IPS-11a (cell line): Measurements from ENCODE around the gene ATP10A.

Experiments
- H3K4me3 ChIP-seq: one replicate; pipeline ENCODE4 v1.5.1; 2013; ENCODE audit warnings: low read depth, low read length, control low read depth

The ATP10A gene

GRCh38 chr15:25863111-25863967 lies at the start of gene ATP10A:
Gene ATP10A (minus strand): TSS chr15:25863327. CDS start chr15:25863096, 231 bp downstream.
- H3K4me3 ChIP-seq: peak within 1 kb of the TSS; percentile 47

DNA sequence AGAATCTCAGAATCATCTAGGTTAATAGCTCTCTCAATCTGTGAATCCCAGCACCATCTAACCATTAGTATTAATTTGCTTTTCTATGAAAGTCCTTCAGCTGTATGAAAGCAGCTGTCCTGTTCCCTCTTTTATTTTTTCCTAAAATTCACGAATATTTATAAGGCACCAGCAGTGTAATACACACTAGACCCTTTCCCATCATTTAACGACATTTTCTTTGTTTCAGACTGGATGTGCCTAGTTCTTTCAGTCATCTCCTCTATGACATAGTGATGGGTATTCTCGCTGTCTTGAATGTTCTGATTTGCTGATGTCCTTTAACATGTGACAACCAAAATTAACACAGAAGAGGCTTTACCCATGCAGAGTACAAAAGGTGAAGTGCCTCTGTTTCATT lies 48.9 kb upstream of the ATP10A start:
- H3K4me3 ChIP-seq: no peak overlapping the region

DNA sequence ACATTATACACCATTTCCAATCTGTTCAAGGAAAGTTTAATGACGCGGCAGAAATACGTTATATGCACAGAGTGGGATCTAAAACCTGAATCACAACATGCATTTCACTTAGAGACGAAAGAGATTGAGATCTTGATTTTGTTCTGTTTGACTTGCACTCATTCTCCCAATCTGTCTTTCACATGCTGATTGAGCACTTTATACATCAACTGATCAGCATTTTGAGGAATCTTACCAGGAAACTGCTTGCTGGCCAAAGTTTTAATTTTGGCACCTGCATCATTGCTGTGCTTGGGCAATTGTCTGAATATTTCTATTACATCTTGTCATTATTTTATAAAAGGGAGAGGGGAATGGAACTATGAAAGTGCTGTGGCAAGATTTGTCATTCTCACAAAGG lies 47.7 kb upstream of the ATP10A start:
- no peak overlapping the region for H3K4me3 ChIP-seq

GRCh38 chr15:25909806-25910205 lies 46.7 kb upstream of the ATP10A start:
- no peak overlapping the region for H3K4me3 ChIP-seq

- H3K4me3 ChIP-seq: no peak overlapping the region
Observed at GRCh38 chr15:25909325-25909724, 46.2 kb upstream of the ATP10A start.

DNA sequence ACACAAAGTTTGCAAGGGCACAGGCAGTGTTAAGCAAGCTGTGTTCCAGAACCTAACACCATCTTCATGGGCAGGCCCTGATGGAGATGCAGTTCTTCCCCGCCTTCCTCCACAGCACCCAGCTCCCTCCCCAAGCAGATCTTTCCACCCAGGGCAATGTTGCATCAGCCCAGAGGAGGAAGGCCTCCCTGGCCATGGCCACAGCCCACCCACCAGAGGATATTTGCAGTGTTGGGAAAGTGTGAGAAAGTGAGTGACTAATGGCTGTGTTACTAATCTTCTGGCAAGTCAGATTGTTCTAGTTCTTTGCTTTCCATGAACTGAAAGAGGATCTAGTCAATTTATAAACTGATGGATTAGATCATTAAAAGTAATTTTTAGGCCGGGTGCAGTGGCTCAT lies 42.0 kb upstream of the ATP10A start:
- no peak overlapping the region for H3K4me3 ChIP-seq

GRCh38 chr15:25903024-25903581 lies 40.0 kb upstream of the ATP10A start:
- no peak overlapping the region for H3K4me3 ChIP-seq

DNA sequence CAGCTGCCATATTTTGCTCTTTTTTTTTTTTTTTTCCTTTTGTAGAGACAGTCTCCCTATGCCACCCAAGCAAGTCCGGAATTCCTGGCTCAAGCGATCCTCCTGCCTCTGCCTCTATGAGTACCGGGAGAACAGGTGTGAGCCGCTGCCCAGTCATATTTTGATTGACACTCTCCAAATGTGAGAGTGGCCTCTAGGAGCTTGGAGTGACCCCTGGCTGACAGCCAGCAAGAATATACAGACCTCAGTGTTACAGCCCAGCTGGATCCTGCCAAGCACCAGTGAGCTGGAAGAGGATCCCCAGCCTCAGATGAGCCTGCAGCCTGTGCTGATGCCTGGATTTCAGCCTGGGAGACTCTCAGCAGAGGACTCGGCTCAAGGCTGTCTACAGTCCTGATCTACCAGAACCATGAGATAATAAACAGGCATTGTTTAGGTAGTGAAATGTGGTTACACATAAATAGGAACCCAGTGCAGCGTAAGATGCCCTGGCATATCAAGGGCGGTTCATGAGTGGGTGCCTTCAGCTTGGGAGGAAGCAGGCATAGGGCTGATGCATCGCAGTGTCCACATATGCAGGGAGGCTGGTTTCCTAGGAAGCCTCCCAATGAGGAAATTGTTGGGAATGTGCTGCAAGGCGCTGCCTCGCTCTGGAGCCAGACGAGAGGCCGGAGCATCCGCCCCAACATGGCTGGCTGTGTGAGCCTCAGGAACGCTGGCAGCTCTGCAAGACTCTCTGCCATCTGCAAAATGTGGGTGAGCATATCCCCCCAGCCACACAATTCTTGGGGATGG lies 38.9 kb upstream of the ATP10A start:
- no peak overlapping the region for H3K4me3 ChIP-seq

- no peak overlapping the region for H3K4me3 ChIP-seq
Observed at GRCh38 chr15:25900901-25901300, 37.8 kb upstream of the ATP10A start.

DNA sequence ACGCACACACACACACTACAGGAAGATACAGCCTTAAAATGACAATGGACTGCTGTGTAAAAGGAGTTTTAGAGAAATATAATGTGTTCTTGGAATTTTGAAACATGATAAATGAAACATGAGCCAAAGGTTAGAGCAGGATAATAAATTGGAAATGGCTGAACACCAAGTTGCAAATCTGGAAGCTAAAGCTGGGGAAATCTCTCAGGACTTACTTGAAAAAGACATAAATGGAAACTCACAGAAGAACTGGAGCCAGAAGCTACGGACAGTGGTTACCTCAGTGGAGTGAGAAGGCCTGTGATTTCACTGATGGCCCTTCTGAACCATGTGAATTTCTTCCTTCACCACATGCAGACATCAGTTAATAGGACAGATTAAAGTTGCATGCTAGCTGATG lies 37.3 kb upstream of the ATP10A start:
- H3K4me3 ChIP-seq: no peak overlapping the region

GRCh38 chr15:25899870-25900269 lies 36.7 kb upstream of the ATP10A start:
- no peak overlapping the region for H3K4me3 ChIP-seq

GRCh38 chr15:25897658-25898057 lies 34.5 kb upstream of the ATP10A start:
- H3K4me3 ChIP-seq: no peak overlapping the region

- H3K4me3 ChIP-seq: no peak overlapping the region
Observed at GRCh38 chr15:25894371-25894902, 31.3 kb upstream of the ATP10A start.

DNA sequence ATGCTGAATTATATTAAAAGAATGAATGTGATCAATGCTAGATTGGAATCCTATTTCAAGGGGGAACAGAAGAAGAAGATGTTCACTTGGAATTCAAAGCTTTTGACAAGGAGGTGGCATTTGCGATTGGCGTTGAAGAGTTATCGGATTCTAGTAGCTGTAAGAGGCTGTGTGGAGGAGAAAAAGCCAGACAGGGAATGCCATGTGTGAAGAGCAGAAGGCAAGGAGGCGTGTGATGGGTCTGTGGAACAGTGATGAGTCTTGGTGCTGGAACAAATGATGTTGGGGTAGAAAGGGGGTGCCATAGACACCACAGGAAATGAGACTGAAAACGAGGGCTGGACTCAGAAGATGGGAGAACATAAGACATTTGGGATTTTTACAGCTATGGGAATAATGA lies 30.5 kb upstream of the ATP10A start:
- no peak overlapping the region for H3K4me3 ChIP-seq

DNA sequence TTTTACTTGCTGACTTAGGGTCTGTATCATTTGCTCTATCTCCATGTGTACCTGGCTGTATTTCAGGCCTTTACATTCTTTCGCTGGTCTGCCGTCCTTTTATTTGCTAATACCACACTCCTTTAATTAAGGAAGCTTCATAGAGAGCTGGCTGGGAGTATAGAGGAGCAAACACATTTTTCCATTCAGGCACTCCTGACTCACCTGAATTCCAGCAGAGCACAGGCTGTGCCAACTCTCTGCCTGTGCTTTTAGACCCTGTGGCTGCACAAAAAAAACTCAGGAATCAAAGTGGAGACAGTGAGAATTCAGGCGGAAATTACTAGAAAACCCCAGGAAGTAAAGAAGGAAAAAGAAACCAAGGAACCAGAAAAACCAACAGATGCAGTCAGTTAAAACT lies 29.0 kb upstream of the ATP10A start:
- no peak overlapping the region for H3K4me3 ChIP-seq

GRCh38 chr15:25891081-25891480 lies 28.0 kb upstream of the ATP10A start:
- H3K4me3 ChIP-seq: no peak overlapping the region

DNA sequence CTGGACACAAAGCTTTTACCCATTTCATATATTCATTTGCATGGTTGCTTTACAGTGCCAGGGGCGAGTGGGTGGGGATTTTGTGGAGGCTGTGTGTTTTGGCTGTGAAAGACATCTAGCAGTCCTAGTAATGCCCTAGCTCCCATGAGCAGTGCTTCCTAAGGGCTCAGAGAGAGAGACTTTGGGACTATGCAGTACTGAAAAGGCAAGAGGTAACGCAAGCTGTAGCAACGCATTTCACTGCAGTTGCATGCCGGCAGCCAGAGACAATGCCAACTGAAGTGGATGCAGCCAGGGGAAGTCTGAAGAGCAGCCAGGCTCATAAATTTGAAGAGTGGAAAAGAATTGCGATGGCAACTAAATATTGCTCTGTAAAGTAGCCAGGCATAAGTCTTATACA lies 27.4 kb upstream of the ATP10A start:
- H3K4me3 ChIP-seq: no peak overlapping the region

- H3K4me3 ChIP-seq: no peak overlapping the region
Observed at GRCh38 chr15:25887870-25888269, 24.7 kb upstream of the ATP10A start.

GRCh38 chr15:25886498-25887140 lies 23.5 kb upstream of the ATP10A start:
- no peak overlapping the region for H3K4me3 ChIP-seq

GRCh38 chr15:25884370-25884769 lies 21.2 kb upstream of the ATP10A start:
- H3K4me3 ChIP-seq: no peak overlapping the region
